SK-N-SH treated with all-trans-retinoic acid at 6 μM for 48 hours (cell line): ENCODE data around the gene CDT1.

ENCODE experiments used
- ARNTL ChIP-seq: fragments of 450-650 bp; formaldehyde crosslinking; IDR thresholded peaks from 2 replicates; pipeline ENCODE4 v1.5.0; 2020; ENCODE audit warnings: low read depth, mild to moderate bottlenecking, moderate library complexity, borderline replicate concordance
- CREB5 ChIP-seq: fragments of 250-450 bp; sonication (Bioruptor Pico); IDR thresholded peaks from 2 replicates; pipeline ENCODE4 v1.5.1; 2020; ENCODE audit warnings: low read depth, mild to moderate bottlenecking, moderate library complexity
- ISL1 ChIP-seq: fragments of 250-450 bp; sonication (Bioruptor Pico); IDR thresholded peaks from 2 replicates; pipeline ENCODE4 v2.1.2; 2022; ENCODE audit warnings: mild to moderate bottlenecking, moderate library complexity
- OSR1 ChIP-seq: fragments of 250-450 bp; sonication (Bioruptor Pico); IDR thresholded peaks from 2 replicates; pipeline ENCODE4 v1.8.0; 2022; ENCODE audit warnings: moderate library complexity, mild to moderate bottlenecking, inconsistent platforms
- PPARA ChIP-seq: fragments of 250-450 bp; sonication (Bioruptor Pico); IDR thresholded peaks from 2 replicates; pipeline ENCODE4 v1.5.0; 2020; ENCODE audit warnings: mild to moderate bottlenecking, borderline replicate concordance
- RARB ChIP-seq: fragments of 250-450 bp; sonication (Bioruptor Pico); IDR thresholded peaks from 2 replicates; pipeline ENCODE4 v1.8.0; 2021; ENCODE audit warnings: mild to moderate bottlenecking, moderate library complexity
- TOX ChIP-seq: fragments of 250-450 bp; sonication (Bioruptor Pico); IDR thresholded peaks from 2 replicates; pipeline ENCODE4 v1.8.0; 2021; ENCODE audit warnings: mild to moderate bottlenecking, moderate library complexity, borderline replicate concordance
- TSHZ2 ChIP-seq: fragments of 250-450 bp; sonication (Bioruptor Pico); IDR thresholded peaks from 2 replicates; pipeline ENCODE4 v1.5.0; 2020; ENCODE audit warnings: mild to moderate bottlenecking, moderate library complexity
- ZFP3 ChIP-seq: fragments of 250-450 bp; sonication (Bioruptor Pico); IDR thresholded peaks from 2 replicates; pipeline ENCODE4 v1.5.0; 2020; ENCODE audit warnings: mild to moderate bottlenecking, moderate library complexity
- ZNF565 ChIP-seq: fragments of 450-650 bp; formaldehyde crosslinking; conservative IDR thresholded peaks from 2 replicates; pipeline ENCODE4 v1.5.0; 2020; ENCODE audit warnings: low read depth, mild to moderate bottlenecking, moderate library complexity
- ZNF8 ChIP-seq: fragments of 450-650 bp; formaldehyde crosslinking; IDR thresholded peaks from 2 replicates; pipeline ENCODE4 v1.5.0; 2020; ENCODE audit warnings: mild to moderate bottlenecking, moderate library complexity

DNA sequence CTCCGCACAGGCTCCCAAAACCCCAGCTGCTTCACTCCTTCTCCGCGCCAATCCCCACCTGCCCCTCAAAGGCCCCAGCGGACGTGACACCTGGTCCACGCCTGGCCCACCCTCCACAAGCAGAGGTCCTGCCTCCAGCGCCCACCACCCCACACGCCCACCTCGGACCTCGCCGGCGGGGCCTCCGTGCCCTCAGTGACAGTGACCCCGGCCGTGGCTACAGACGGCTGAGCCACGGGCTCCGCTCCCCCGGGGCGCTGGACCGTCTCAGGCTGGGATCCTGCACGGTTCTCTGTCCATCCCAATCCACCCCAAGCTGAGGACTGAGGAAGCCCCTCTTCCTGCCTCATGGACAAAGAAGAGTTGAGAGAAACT, 43.6 kb upstream of the CDT1 start:
- TF ChIP-seq ZFP3 (no peak), ZNF565 (CRISPR knock-in tag) (no peak), TOX (no peak), ZNF8 (CRISPR knock-in tag) (no peak), ARNTL (CRISPR knock-in tag) (no peak), OSR1 (CRISPR knock-in tag) (no peak), ISL1 (CRISPR knock-in tag) (no peak), CREB5 (CRISPR knock-in tag) (no peak), TSHZ2 (CRISPR knock-in tag) (no peak), PPARA (CRISPR knock-in tag) (no peak), RARB (no peak)
